HUES6 (cell line): ENCODE data around the gene TOPBP1.

Source experiments
- H3K27ac ChIP-seq: 2 replicates; pipeline ENCODE4 v1.7.0; 2013; ENCODE audit warnings: low read depth, mild to moderate bottlenecking, low read length, inconsistent platforms
- H3K27me3 ChIP-seq: 2 replicates; pipeline ENCODE4 v1.6.1; 2013; ENCODE audit warnings: low read length; ENCODE audit not compliant: control insufficient read depth, insufficient read depth
- H3K36me3 ChIP-seq: 2 replicates; pipeline ENCODE4 v1.6.1; 2013; ENCODE audit warnings: low read length; ENCODE audit not compliant: control insufficient read depth, insufficient read depth
- H3K4me1 ChIP-seq: 2 replicates; pipeline ENCODE4 v1.6.1; 2013; ENCODE audit warnings: low read length; ENCODE audit not compliant: control insufficient read depth, insufficient read depth
- H3K4me3 ChIP-seq: 2 replicates; pipeline ENCODE4 v1.5.1; 2013; ENCODE audit warnings: low read depth, low read length
- H3K9ac ChIP-seq: one replicate; pipeline ENCODE4 v1.6.1; 2013; ENCODE audit warnings: mild to moderate bottlenecking, low read length
- H3K9me3 ChIP-seq: 2 replicates; pipeline ENCODE4 v1.6.1; 2013; ENCODE audit warnings: low read depth, low read length; ENCODE audit not compliant: control insufficient read depth, insufficient read depth

The TOPBP1 gene

DNA sequence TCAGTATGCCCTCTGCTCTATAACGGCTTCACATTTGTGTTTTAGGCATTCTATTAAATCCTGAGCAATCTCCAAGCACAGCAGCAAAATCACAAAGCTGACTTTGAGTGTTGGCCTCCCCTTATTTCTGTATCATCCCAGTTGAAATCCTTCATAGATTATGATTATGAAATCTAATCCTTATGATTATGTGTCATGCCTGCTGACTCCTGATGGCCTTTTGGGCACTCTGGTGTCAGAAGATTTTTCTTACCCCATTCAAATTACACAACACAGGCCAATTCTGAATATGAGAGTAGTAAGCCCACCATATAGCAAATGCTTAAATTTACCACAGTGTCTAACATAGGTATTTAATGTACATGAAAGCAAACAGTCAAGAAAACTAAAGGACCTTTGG, 53.9 kb downstream of the TOPBP1 start:
- no peak overlapping the region for H3K27ac ChIP-seq
- no peak overlapping the region for H3K4me3 ChIP-seq
- H3K36me3 ChIP-seq = peaks cover 73% of the 10 kb centered on the region
- H3K9me3 ChIP-seq = no peaks in the 10 kb centered on the region
- no peak overlapping the region for H3K9ac ChIP-seq
- no peaks in the 10 kb centered on the region for H3K27me3 ChIP-seq
- no peaks in the 10 kb centered on the region for H3K4me1 ChIP-seq

DNA sequence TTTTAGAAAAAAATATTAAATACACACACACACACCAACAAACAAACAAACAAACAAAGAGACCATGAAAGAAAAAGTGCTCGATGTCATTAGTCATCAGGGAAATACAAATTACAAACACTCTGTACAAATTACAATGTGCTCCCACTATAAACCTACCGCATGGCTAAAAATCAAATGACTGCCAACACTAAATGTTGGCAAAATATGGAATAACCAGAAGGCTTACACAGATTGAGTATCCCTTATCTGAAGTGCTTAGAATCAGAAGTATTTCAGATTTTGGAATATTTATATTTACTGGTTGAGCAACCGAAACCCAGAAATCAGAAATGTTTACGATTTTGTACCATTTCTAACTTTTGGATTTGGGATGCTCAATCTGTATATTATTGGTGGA, 54.8 kb downstream of the TOPBP1 start:
- Histone ChIP-seq H3K27ac (no peak overlapping the region), H3K9ac (no peak overlapping the region), H3K27me3 (no peaks in the 10 kb centered on the region), H3K4me1 (no peaks in the 10 kb centered on the region), H3K4me3 (no peak overlapping the region), H3K9me3 (no peaks in the 10 kb centered on the region), H3K36me3 (peaks cover 66% of the 10 kb centered on the region)

DNA sequence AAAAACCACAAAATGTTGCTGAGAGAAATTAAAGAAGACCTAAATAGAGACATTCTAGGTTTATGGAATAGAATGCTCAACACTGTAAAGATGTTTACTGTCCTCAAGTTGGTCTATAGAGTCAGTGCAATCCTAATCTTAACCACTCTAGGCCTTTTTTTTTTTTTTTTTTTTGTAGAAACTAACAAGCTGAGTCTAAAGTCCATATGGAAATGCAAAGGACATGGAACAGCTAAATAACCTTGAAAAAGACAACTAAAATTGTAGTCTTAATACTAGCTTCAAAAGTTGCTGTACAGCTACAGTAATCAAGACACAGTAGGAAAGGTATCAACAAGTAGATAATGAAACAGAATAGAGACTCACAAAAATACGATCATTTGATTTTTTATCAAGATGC, 55.4 kb downstream of the TOPBP1 start:
- no peaks in the 10 kb centered on the region for H3K27me3 ChIP-seq
- H3K4me3 ChIP-seq = no peak overlapping the region
- H3K36me3 ChIP-seq = peaks cover 60% of the 10 kb centered on the region
- no peaks in the 10 kb centered on the region for H3K4me1 ChIP-seq
- H3K27ac ChIP-seq = no peak overlapping the region
- no peak overlapping the region for H3K9ac ChIP-seq
- H3K9me3 ChIP-seq = no peaks in the 10 kb centered on the region

DNA sequence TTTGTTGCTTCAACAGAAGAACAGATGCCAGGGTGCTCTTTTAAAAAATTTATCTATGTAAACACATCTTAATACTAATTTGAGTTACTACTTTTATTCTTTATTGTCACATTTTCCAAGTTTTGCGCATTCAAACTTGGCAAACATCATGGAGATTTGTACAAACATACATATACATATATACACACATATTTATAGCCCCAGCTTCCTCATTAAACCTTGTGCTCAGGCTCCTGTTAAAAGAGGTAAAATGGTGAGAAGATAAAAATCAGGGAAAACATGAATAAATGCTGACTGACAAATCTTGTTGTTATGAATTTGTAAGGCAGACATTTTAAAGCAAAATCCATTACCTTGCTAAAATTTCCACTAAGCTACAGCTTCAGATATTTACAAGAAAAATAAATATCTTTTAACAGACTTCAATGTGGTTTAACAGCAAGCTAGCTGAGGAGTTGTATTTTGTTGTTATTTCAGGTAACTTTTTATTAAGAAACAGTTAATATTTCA, 61.1 kb downstream of the TOPBP1 start:
- Histone ChIP-seq H3K36me3 (peaks cover 15% of the 10 kb centered on the region), H3K27ac (no peak overlapping the region), H3K4me3 (no peak overlapping the region)

DNA sequence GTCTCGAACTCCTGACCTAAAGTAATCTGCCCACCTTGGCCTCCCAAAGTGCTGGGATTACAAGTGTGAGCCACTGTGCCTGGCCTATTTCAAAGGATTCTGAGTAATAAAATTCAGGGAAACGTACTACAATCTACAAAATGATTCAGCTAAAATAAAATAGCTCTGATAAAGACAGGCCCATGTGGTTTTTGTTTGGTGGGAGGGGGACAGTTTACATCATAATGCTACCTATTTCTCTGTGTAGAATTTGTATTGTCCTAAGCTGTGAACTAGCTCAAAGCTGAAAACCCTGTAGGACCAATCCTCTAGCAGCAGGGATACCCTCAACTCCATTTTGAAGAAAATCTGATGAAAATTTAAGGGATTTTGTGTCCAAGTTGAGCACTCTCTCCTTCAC, 62.5 kb downstream of the TOPBP1 start:
- peaks cover 3% of the 10 kb centered on the region; the same call in 1 of the 2 replicates for H3K4me1 ChIP-seq
- H3K9me3 ChIP-seq = no peaks in the 10 kb centered on the region
- H3K4me3 ChIP-seq = no peak overlapping the region
- H3K27ac ChIP-seq = no peak overlapping the region
- no peak overlapping the region for H3K9ac ChIP-seq
- H3K36me3 ChIP-seq = peaks cover 10% of the 10 kb centered on the region
- H3K27me3 ChIP-seq = no peaks in the 10 kb centered on the region

More for the DNA sequence above, 61.1 kb downstream of the TOPBP1 start:
- Histone ChIP-seq H3K9me3 (no peaks in the 10 kb centered on the region), H3K4me1 (peaks cover 3% of the 10 kb centered on the region; the same call in 1 of the 2 replicates), H3K27me3 (no peaks in the 10 kb centered on the region), H3K9ac (no peak overlapping the region)

DNA sequence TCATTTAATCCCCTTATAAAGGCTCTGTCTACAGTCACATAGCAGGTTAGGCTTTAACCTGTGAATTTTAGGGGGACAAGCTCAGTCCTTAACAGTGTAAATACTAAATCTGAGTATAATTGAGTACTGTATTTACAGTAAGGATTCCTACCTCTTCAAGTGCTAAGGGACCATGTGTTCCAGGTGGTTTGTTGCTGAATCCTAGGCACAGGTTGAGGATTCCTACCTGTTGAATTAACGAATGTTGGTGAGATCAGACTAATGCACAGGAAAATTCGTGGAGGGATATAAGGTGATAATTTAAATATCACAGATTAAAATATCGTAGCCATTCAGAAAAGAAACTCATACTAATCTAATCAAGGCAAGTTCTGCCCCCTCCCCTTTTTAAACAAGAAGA, 63.3 kb downstream of the TOPBP1 start:
- Histone ChIP-seq H3K27me3 (no peaks in the 10 kb centered on the region), H3K9ac (no peak overlapping the region), H3K4me1 (peaks cover 3% of the 10 kb centered on the region; the same call in 1 of the 2 replicates), H3K4me3 (no peak overlapping the region), H3K27ac (no peak overlapping the region), H3K9me3 (no peaks in the 10 kb centered on the region), H3K36me3 (peaks cover 9% of the 10 kb centered on the region)

DNA sequence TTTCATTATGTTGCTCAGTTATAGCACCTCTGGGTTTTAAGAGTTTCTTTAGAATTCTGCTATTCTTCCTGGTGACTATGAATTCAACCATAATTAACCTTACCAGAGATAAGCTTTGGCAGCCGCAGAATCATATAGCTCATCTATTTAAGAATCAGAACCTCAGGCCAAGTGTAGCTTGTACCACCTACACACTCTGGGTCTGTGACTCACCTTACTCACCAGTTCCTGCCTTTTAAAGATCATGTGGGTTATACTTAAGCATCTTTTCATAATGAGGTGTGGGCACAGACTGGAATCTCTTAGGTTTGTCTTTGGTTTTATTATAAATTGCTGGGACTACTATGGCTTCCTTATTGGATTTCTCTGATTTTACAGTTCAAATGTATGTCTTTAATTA, 66.4 kb downstream of the TOPBP1 start:
- Histone ChIP-seq H3K36me3 (no peaks in the 10 kb centered on the region; the same call in 1 of the 2 replicates), H3K27me3 (no peaks in the 10 kb centered on the region), H3K27ac (no peak overlapping the region), H3K9me3 (no peaks in the 10 kb centered on the region), H3K9ac (no peak overlapping the region), H3K4me1 (peaks cover 3% of the 10 kb centered on the region; the same call in 1 of the 2 replicates), H3K4me3 (no peak overlapping the region)

DNA sequence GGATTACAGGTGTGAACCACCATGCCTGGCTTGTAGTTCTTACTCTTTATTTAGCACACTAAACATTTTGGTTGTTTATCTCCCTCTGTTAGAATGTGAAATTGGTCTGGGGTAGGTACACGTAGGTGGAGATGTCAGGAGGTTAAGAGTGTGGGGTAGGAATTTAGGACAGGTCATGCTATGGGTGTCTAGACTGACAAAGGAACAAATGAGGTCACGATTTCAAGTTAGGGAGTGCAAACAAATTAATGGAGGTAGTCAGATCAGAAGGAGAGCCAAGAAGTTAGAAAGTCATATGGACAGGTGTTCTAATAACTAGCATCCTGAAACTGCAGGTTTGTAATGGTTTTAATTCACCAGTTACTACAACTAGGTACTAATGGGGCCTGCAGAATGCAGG, 68.5 kb downstream of the TOPBP1 start:
- Histone ChIP-seq H3K4me1 (no peaks in the 10 kb centered on the region), H3K36me3 (peaks cover 19% of the 10 kb centered on the region), H3K27ac (no peak overlapping the region), H3K9me3 (no peaks in the 10 kb centered on the region), H3K4me3 (no peak overlapping the region), H3K9ac (no peak overlapping the region), H3K27me3 (no peaks in the 10 kb centered on the region)

DNA sequence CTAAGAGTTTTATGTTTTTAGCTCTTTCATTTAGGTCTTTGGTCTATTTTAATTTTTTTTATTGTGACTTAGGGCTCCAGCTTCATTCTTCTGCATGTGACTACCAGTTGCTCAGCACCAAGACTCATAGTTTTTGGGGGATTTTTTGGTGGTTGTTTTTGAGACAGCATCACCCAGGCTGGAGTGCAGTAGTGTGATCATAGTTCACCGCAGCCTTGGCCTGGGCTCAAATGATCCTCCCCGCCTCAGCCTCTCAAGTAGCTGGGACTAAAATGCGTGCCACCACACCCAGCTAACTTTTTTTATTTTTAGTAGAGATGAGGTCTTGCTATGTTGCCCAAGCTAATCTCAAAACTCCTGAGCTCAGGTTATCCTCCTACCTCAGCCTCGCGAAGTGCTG, 68.9 kb downstream of the TOPBP1 start:
- H3K9me3 ChIP-seq = no peaks in the 10 kb centered on the region
- peaks cover 23% of the 10 kb centered on the region for H3K36me3 ChIP-seq
- H3K4me3 ChIP-seq = no peak overlapping the region
- no peak overlapping the region for H3K9ac ChIP-seq
- H3K4me1 ChIP-seq = no peaks in the 10 kb centered on the region
- H3K27me3 ChIP-seq = no peaks in the 10 kb centered on the region
- H3K27ac ChIP-seq = no peak overlapping the region

DNA sequence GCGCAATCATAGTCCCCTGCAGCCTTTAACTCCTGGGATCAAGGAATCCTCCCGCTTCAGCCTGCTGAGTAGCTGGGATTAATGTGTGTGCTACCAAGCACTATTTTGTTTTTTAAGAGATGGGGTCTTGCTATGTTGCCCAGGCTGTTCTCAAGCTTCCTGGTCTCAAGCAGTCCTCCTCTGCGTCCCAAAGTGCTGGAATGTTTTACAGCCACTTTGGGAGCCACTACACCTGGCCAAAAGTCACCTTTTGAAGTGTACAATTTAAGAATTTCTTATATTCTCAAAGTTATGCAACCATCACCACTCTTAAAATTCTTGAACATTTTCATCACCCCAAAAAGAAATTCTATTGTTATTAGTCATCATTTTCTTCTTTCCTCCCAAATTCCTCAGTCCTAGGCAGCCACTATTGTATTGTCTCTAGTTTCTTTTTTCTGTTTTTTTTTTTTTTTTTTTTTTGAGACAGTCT, 70.4 kb downstream of the TOPBP1 start:
- Histone ChIP-seq H3K27ac (no peak overlapping the region), H3K4me3 (no peak overlapping the region), H3K9me3 (no peaks in the 10 kb centered on the region), H3K27me3 (no peaks in the 10 kb centered on the region), H3K36me3 (peaks cover 38% of the 10 kb centered on the region), H3K4me1 (no peaks in the 10 kb centered on the region), H3K9ac (no peak overlapping the region)

DNA sequence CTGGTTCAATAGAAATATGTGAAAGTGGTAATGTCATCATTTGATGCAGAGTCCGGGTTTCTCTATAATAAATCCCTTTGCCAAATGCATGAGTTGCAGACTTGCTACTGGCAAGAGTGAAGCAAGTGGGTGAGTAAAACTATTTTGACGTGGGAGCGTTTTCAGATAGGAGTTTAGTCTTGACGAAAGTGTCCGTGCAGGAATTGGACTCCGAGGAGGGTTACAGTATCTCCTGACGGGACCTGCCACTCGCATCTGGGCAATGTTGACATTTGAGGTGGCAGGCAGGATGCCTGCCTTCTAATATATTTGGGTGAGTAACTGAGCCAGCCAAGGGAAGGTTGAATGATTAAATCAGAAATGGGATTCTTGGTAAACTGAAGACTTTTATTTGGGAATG, 72.2 kb downstream of the TOPBP1 start:
- no peak overlapping the region for H3K27ac ChIP-seq
- H3K9me3 ChIP-seq = no peaks in the 10 kb centered on the region
- H3K4me3 ChIP-seq = no peak overlapping the region
- no peak overlapping the region for H3K9ac ChIP-seq
- no peaks in the 10 kb centered on the region for H3K4me1 ChIP-seq
- H3K36me3 ChIP-seq = peaks cover 56% of the 10 kb centered on the region
- no peaks in the 10 kb centered on the region for H3K27me3 ChIP-seq
